ENCODE data around the gene DGLUCY. TPM values are rescaled to one million over a fixed set of nuclear protein-coding genes. Genes with fewer than 3 reads are reported as not detected.
"Not testable (repeated sequence)": the region's sequence is repeated elsewhere in the genome, so short reads cannot be mapped to it uniquely, and the experiment has no call there.

DGLUCY gene
- total RNA-seq, 2 donors from 2014 or later = 88.0 to 148 TPM

DNA sequence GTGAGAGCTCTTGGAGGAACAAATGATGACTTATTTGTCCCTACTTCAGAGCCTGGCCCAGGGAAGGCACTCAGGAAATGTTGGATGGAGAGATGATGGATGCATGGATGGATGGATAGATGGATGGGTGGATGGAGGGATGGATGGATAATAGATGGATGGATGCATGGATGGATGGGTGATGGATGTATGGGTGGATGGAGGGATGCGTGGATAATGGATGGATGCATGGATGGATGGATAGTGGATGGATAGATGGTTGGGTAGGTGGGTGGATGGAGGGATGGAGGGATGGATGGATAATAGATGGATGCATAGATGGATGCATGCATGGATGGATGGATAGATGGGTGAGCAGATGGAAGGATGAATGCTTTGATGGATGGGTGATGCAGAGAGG, 107.4 kb downstream of the DGLUCY start:
- H3K4me1 ChIP-seq (replicated peaks) = no peaks in the 10 kb centered on the region
- H3K27ac ChIP-seq = no peak overlapping the region
- intact Hi-C loops (cut with DNase I) = no loop called here

DNA sequence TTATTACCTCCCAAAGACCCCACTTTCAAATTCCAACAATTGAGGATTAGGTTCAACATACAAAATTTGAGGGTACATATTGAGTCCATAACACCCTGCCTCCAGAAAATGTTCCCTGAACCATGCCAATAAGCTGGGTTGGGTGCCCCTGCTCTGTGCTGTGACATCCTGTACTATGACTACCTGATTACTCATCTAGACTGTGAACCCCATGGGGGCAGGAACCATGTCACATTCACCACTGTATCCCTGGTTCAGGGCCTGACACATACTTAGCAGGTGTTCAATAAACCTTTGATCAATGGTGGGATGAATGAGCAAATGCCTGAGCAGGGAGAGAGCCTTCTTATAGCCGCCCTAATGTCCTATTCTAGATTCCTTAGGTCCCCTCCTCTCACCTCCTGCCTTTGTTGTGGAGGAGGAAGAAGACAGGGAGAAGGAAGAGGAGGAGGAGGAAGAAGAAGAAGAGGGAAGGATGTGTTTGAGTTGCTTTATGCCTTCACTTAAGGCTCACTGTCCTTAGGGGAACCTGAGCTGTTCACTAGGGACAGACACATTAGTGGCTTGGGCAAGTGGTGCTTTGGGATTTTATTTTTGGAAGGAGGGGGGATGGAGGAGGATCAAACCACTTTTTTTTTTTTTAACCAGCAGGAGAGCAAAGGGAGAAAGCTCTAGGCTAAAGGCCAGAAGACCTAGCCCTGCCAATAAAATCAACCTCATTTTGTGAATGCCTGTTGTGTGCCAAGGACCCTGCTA, 109.3 kb downstream of the DGLUCY start:
- Histone ChIP-seq H3K9me3 (no peaks in the 10 kb centered on the region), H3K4me3 (no peak overlapping the region), H3K36me3 (no peaks in the 10 kb centered on the region), H3K4me1 (replicated peaks) (no peaks in the 10 kb centered on the region), H3K27me3 (replicated peaks; ENCODE audit: insufficient read depth) (no peaks in the 10 kb centered on the region), H3K27ac (no peak overlapping the region)
- TF ChIP-seq, protein P1, sequence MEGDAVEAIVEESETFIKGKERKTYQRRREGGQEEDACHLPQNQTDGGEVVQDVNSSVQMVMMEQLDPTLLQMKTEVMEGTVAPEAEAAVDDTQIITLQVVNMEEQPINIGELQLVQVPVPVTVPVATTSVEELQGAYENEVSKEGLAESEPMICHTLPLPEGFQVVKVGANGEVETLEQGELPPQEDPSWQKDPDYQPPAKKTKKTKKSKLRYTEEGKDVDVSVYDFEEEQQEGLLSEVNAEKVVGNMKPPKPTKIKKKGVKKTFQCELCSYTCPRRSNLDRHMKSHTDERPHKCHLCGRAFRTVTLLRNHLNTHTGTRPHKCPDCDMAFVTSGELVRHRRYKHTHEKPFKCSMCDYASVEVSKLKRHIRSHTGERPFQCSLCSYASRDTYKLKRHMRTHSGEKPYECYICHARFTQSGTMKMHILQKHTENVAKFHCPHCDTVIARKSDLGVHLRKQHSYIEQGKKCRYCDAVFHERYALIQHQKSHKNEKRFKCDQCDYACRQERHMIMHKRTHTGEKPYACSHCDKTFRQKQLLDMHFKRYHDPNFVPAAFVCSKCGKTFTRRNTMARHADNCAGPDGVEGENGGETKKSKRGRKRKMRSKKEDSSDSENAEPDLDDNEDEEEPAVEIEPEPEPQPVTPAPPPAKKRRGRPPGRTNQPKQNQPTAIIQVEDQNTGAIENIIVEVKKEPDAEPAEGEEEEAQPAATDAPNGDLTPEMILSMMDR (IDR thresholded peaks at IDR 0.05) = no peak
- TF ChIP-seq POLR2A (IDR thresholded peaks at IDR 0.05) = no peak
- TF ChIP-seq POLR2AphosphoS5 (IDR thresholded peaks at IDR 0.05) = no peak
- 80% methylated on average over 1 of the region's 1 CpG for WGBS
- intact Hi-C loops (cut with DNase I) = no loop called here
- no peak for DNase-seq (ENCODE audit: low spot score)

More for the DNA sequence above, 107.4 kb downstream of the DGLUCY start:
- 95% methylated on average over 1 of the region's 1 CpG for WGBS
- no peaks in the 10 kb centered on the region for H3K27me3 ChIP-seq (replicated peaks; ENCODE audit: insufficient read depth)
- H3K4me3 ChIP-seq = no peak overlapping the region
- H3K9me3 ChIP-seq = no peaks in the 10 kb centered on the region
- no peaks in the 10 kb centered on the region for H3K36me3 ChIP-seq
- DNase-seq (ENCODE audit: low spot score) = no peak
- TF ChIP-seq, protein P1 (IDR thresholded peaks at IDR 0.05) = no peak
- TF ChIP-seq POLR2AphosphoS5 (IDR thresholded peaks at IDR 0.05) (no peak), POLR2A (IDR thresholded peaks at IDR 0.05) (no peak)

DNA sequence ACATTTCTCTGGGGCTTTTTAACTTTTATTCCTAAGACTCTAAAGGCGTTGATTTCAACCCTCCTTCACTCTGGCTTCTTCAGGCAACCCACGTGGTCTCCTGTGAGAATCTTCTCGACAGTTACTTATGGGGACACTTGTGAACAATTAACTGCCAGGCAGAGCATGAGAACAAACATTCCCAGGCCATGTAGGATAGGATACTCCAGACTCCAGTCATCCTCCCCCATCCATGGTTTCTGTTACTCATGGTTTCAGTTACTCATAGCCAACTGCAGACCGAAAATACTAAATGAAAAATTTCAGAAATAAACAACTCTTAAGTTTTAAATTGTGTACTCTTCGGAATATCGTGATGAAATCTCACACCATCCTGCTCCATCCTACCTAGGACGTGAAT, 111.2 kb downstream of the DGLUCY start:
- Histone ChIP-seq H3K4me3 (no peak overlapping the region), H3K4me1 (replicated peaks) (no peaks in the 10 kb centered on the region), H3K27me3 (replicated peaks; ENCODE audit: insufficient read depth) (no peaks in the 10 kb centered on the region), H3K9me3 (no peaks in the 10 kb centered on the region), H3K27ac (no peak overlapping the region), H3K36me3 (no peaks in the 10 kb centered on the region)
- WGBS = 93% methylated on average over 7 of the region's 7 CpGs
- intact Hi-C loops (cut with DNase I) = no loop called here
- TF ChIP-seq POLR2A (IDR thresholded peaks at IDR 0.05) (no peak), POLR2AphosphoS5 (IDR thresholded peaks at IDR 0.05) (no peak)
- TF ChIP-seq, protein P1 (IDR thresholded peaks at IDR 0.05) = no peak
- DNase-seq (ENCODE audit: low spot score) = no peak

DNA sequence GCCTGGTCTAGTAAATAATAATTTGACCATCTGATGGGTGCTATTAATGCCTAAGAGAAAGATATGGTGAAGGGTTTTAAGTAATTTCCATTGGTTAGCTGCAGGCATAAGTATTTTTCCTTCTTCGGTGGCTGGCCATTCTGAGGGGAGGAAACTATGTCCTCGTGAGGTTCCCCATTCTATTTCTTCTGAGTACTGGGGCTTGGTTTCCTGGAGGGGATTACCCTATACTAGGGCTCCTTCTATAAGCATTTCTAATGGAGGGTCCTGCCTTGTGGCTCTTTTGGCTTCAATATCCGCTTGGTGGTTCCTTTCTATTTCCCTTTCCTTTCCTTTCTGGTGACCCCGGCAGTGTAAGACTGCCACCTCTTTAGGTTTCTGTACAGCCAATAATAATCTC, 112.5 kb downstream of the DGLUCY start:
- H3K36me3 ChIP-seq; H3K27me3 ChIP-seq (replicated peaks; ENCODE audit: insufficient read depth); H3K4me3 ChIP-seq; H3K27ac ChIP-seq; H3K4me1 ChIP-seq (replicated peaks); intact Hi-C loops (cut with DNase I); H3K9me3 ChIP-seq; DNase-seq (ENCODE audit: low spot score): not testable (repeated sequence)
- 90% methylated on average over 4 of the region's 4 CpGs for WGBS

DNA sequence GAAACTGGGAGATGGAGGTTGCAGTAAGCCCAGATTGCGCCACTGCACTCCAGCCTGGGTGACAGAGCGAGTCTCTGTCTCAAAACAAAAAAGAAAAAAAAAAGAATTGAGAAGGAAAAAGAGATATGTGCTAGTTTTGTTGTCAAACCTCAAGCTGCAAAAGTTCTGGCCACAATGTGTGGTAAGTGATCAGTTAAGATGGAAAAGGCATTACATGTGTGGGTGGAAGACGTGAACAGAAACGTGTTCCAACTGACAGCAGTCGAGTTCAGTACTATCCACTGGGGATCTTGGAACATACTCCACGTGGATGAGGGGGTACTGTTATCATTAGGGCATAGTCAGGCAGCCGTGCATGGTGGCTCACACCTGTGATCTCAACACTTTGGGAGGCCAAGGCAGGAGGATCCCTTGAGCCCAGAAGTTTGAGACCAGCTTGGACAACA, 113.3 kb downstream of the DGLUCY start:
- Histone ChIP-seq H3K27me3 (replicated peaks; ENCODE audit: insufficient read depth) (no peaks in the 10 kb centered on the region), H3K36me3 (no peaks in the 10 kb centered on the region), H3K4me3 (no peak overlapping the region), H3K27ac (no peak overlapping the region), H3K4me1 (replicated peaks) (no peaks in the 10 kb centered on the region), H3K9me3 (no peaks in the 10 kb centered on the region)
- WGBS = 81% methylated on average over 7 of the region's 7 CpGs
- intact Hi-C loops (cut with DNase I) = no loop called here
- no peak for DNase-seq (ENCODE audit: low spot score)
- TF ChIP-seq POLR2AphosphoS5 (IDR thresholded peaks at IDR 0.05) (no peak), POLR2A (IDR thresholded peaks at IDR 0.05) (no peak)
- TF ChIP-seq, protein P1 (IDR thresholded peaks at IDR 0.05) = no peak

All from prostate gland (tissue), 2 donors.